GM23338 (cell line): Measurements from ENCODE around the gene ACP5. TPM values are rescaled to one million over a fixed set of nuclear protein-coding genes. Genes with fewer than 3 reads are reported as not detected.

Source experiments
- ATAC-seq: fragments of 200-7000 bp; cut with Tn5 transposase; 3 replicates; pipeline ENCODE4 v1.9.1; 2020
- DNase-seq: peaks from one replicate; pipeline ENCODE4 v3.0.0-alpha.2; 2015; ENCODE audit warnings: low spot score
- H2AFZ ChIP-seq: fragments of 200-600 bp; sonication (generic); 2 replicates; pipeline ENCODE4 v1.8.0; 2016; ENCODE audit warnings: antibody characterized with exemption, mild to moderate bottlenecking, moderate library complexity
- H3F3A ChIP-seq: fragments of 200-600 bp; sonication (generic); replicated peaks from 2 replicates; pipeline ENCODE4 v1.8.0; 2017; ENCODE audit warnings: antibody characterized with exemption, mixed run types, low read depth
- H3K27ac ChIP-seq: fragments of 200-600 bp; sonication (generic); 2 replicates; pipeline ENCODE4 v1.6.1; 2016; ENCODE audit warnings: low read depth
- H3K27me3 ChIP-seq: fragments of 200-600 bp; sonication (generic); 2 replicates; pipeline ENCODE4 v1.8.0; 2016; ENCODE audit warnings: mild to moderate bottlenecking, mixed run types, moderate library complexity; ENCODE audit not compliant: insufficient read depth
- H3K36me3 ChIP-seq: fragments of 200-600 bp; sonication (generic); 2 replicates; pipeline ENCODE4 v1.8.0; 2016; ENCODE audit warnings: mild to moderate bottlenecking; ENCODE audit not compliant: insufficient read depth
- H3K4me1 ChIP-seq: fragments of 200-600 bp; sonication (generic); 2 replicates; pipeline ENCODE4 v1.8.0; 2016; ENCODE audit warnings: mild to moderate bottlenecking, moderate library complexity; ENCODE audit not compliant: insufficient read depth
- H3K4me2 ChIP-seq: fragments of 200-600 bp; sonication (generic); 2 replicates; pipeline ENCODE4 v1.7.1; 2017; ENCODE audit warnings: mixed run types
- H3K4me3 ChIP-seq: fragments of 200-600 bp; sonication (generic); 2 replicates; pipeline ENCODE4 v1.6.1; 2016; ENCODE audit warnings: mixed run types
- H3K79me2 ChIP-seq: fragments of 200-600 bp; sonication (generic); replicated peaks from 2 replicates; pipeline ENCODE4 v1.8.0; 2017; ENCODE audit warnings: mild to moderate bottlenecking; ENCODE audit not compliant: insufficient read depth
- H3K9me2 ChIP-seq: fragments of 200-600 bp; sonication (generic); 2 replicates; pipeline ENCODE4 v1.8.0; 2017; ENCODE audit not compliant: insufficient read depth
- H4K20me1 ChIP-seq: fragments of 200-600 bp; sonication (generic); replicated peaks from 2 replicates; pipeline ENCODE4 v1.8.0; 2017; ENCODE audit warnings: mild to moderate bottlenecking; ENCODE audit not compliant: insufficient read depth
- H3K27ac Mint-ChIP-seq: 2 replicates; pipeline ENCODE4 v1.8.0; 2020; ENCODE audit warnings: inconsistent platforms, mild to moderate bottlenecking, moderate library complexity, mixed read lengths
- H3K27me3 Mint-ChIP-seq: 3 replicates; pipeline ENCODE4 v1.8.0; 2022; ENCODE audit warnings: low read depth, mild to moderate bottlenecking, moderate library complexity, mixed read lengths, inconsistent platforms; ENCODE audit not compliant: insufficient read depth, poor library complexity
- H3K36me3 Mint-ChIP-seq: 3 replicates; pipeline ENCODE4 v1.8.0; 2021; ENCODE audit warnings: low read depth, mild to moderate bottlenecking, inconsistent platforms, moderate library complexity, mixed read lengths
- H3K4me1 Mint-ChIP-seq: 3 replicates; pipeline ENCODE4 v1.8.0; 2020; ENCODE audit warnings: mild to moderate bottlenecking, inconsistent platforms, mixed read lengths
- H3K4me3 Mint-ChIP-seq: 3 replicates; pipeline ENCODE4 v1.8.0; 2021; ENCODE audit warnings: moderate library complexity, mild to moderate bottlenecking, inconsistent platforms, mixed read lengths
- H3K9me3 Mint-ChIP-seq: 3 replicates; pipeline ENCODE4 v1.8.0; 2020; ENCODE audit warnings: moderate library complexity, mild to moderate bottlenecking, inconsistent platforms, mixed read lengths
- CREB1 ChIP-seq: fragments of 250-450 bp; sonication (Bioruptor Pico); IDR thresholded peaks from 2 replicates; pipeline ENCODE4 v1.5.0; 2020; ENCODE audit warnings: low read depth, mild to moderate bottlenecking, moderate library complexity
- CTCF ChIP-seq, 2 experiments: fragments of 200-600 bp in 1 of 2; sonication (generic) in 1 of 2; conservative IDR thresholded peaks; 2 replicates each; pipeline versions ENCODE4 v1.5.1 to v1.6.1; 2016 to 2017; ENCODE audit warnings: antibody characterized with exemption in 2 of 2, low read depth in 2 of 2, mild to moderate bottlenecking in 2 of 2, moderate library complexity in 1 of 2
- ETS1 ChIP-seq: IDR thresholded peaks from 2 replicates; pipeline ENCODE4 v1.6.1; 2016; ENCODE audit warnings: antibody characterized with exemption
- EZH2 ChIP-seq: fragments of 200-600 bp; sonication (generic); IDR thresholded peaks from one replicate; pipeline ENCODE4 v1.8.0; 2017; ENCODE audit warnings: antibody characterized with exemption, mild to moderate bottlenecking, low read depth; ENCODE audit not compliant: unreplicated experiment
- EZH2phosphoT487 ChIP-seq: fragments of 200-600 bp; sonication (generic); IDR thresholded peaks from one replicate; pipeline ENCODE4 v1.8.1; 2018; ENCODE audit warnings: antibody characterized with exemption; ENCODE audit not compliant: unreplicated experiment
- JUNB ChIP-seq: IDR thresholded peaks from one replicate; pipeline ENCODE4 v1.6.1; 2016; ENCODE audit warnings: antibody characterized with exemption; ENCODE audit not compliant: unreplicated experiment
- NANOG ChIP-seq: IDR thresholded peaks from 2 replicates; pipeline ENCODE4 v1.6.1; 2016; ENCODE audit warnings: antibody characterized with exemption, borderline replicate concordance
- POLR2AphosphoS5 ChIP-seq: IDR thresholded peaks from 2 replicates; pipeline ENCODE4 v1.6.1; 2016; ENCODE audit warnings: antibody characterized with exemption, low read depth
- REST ChIP-seq: IDR thresholded peaks from one replicate; pipeline ENCODE4 v1.6.1; 2018; ENCODE audit warnings: antibody characterized with exemption; ENCODE audit not compliant: unreplicated experiment
- STAT1 ChIP-seq: IDR thresholded peaks from one replicate; pipeline ENCODE4 v1.6.1; 2016; ENCODE audit warnings: antibody characterized with exemption; ENCODE audit not compliant: unreplicated experiment
- ZNF114 ChIP-seq: fragments of 250-450 bp; sonication (Bioruptor Pico); IDR thresholded peaks from 2 replicates; pipeline ENCODE4 v1.5.0; 2020; ENCODE audit warnings: mild to moderate bottlenecking, moderate library complexity
- ZNF331 ChIP-seq: fragments of 250-450 bp; sonication (Bioruptor Pico); IDR thresholded peaks from 2 replicates; pipeline ENCODE4 v1.5.0; 2020; ENCODE audit warnings: low read depth, mild to moderate bottlenecking, moderate library complexity
- polyA plus RNA-seq: library from polyadenylated mRNA; unstranded; fragments of >200 nt; fragmentation: Nextera tagmentation; extraction: Ambion mirVana; gene quantifications from 2 replicates; pipeline ENCODE4 v1.2.1, GENCODE V29; 2016
- total RNA-seq: library from RNA; depleted of rRNA; stranded (reverse); fragments of >200 nt; shearing (Covaris generic); gene quantifications from 2 replicates; pipeline ENCODE4 v1.2.3, GENCODE V29; 2014
- TF ChIP-seq, protein P1 (sequence below): fragments of 250-450 bp; sonication (Bioruptor Pico); IDR thresholded peaks from 2 replicates; pipeline ENCODE4 v1.5.0; 2020; ENCODE audit warnings: mild to moderate bottlenecking, moderate library complexity

The ACP5 gene
- total and polyA plus RNA-seq, 2 experiments from 2014 or later, result 6.7 to 12.8 TPM

DNA sequence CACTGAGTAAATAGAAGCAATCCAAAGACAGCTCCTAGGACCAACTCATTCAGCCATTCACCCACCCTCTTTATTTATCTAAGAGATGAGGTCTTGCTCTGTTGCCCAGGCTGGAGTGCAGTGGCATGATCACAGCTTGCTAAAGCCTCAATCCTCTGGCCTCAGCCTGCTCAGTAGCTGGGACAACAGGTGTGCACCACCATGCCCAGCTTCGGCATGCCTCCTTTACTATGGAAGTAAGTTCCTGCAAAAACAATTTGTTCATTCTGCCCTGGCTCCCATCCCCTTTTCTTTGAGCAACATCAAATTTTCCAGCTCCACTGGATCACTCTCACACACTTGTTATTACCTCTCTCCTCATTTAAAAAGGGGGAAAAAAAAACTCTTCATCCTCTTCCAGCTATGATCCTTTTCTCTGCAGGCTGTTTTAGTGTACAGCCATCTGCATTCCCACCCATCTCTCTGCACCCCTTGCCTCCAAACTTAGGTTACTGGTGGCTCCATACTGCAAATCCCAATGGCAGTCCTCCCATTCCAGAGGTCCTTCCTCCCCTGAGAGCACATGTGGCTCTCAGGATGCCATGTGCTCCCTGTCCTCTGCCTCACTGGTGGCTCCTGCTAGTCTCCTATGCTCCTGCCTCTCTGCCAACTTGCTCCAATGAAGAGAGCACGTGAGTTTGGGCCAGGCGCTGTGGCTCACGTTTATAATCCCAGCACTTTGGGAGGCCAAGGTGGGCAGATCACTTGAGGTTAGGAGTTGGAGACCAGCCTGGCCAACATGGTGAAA is 20.6 kb downstream of the ACP5 start:
- Histone ChIP-seq H3K4me2 (no peak overlapping the region), H3K79me2 (peaks cover 36% of the 10 kb centered on the region), H3K36me3 (no peaks in the 10 kb centered on the region; the same call in 1 of the 2 replicates), H2AFZ (no peak overlapping the region), H3K4me3 (no peak overlapping the region), H3F3A (no peaks in the 10 kb centered on the region), H3K27me3 (no peaks in the 10 kb centered on the region), H3K9me2 (no peaks in the 10 kb centered on the region), H3K27ac (no peak overlapping the region), H3K4me1 (peaks cover 7% of the 10 kb centered on the region; the same call in 1 of the 2 replicates), H4K20me1 (peaks cover 14% of the 10 kb centered on the region)
- Mint-ChIP-seq H3K27me3 (peaks cover 5% of the 10 kb centered on the region), H3K36me3 (peaks cover 28% of the 10 kb centered on the region), H3K9me3 (no peaks in the 10 kb centered on the region; the same call in 2 of the 3 replicates), H3K4me3 (peak overlapping the region; percentile 95), H3K27ac (no peak overlapping the region), H3K4me1 (peaks cover 8% of the 10 kb centered on the region)
- ATAC-seq (no peak), DNase-seq (no peak)
- no peak for TF ChIP-seq CREB1 (CRISPR knock-in tag)
- TF ChIP-seq ETS1, result no peak
- no peak for TF ChIP-seq EZH2phosphoT487
- no peak for TF ChIP-seq ZNF331 (CRISPR knock-in tag)
- no peak for TF ChIP-seq NANOG
- no peak for TF ChIP-seq STAT1
- TF ChIP-seq ZNF114 (CRISPR knock-in tag), result no peak
- TF ChIP-seq REST, result no peak
- no peak for TF ChIP-seq EZH2
- no peak for TF ChIP-seq JUNB
- TF ChIP-seq, protein P1, sequence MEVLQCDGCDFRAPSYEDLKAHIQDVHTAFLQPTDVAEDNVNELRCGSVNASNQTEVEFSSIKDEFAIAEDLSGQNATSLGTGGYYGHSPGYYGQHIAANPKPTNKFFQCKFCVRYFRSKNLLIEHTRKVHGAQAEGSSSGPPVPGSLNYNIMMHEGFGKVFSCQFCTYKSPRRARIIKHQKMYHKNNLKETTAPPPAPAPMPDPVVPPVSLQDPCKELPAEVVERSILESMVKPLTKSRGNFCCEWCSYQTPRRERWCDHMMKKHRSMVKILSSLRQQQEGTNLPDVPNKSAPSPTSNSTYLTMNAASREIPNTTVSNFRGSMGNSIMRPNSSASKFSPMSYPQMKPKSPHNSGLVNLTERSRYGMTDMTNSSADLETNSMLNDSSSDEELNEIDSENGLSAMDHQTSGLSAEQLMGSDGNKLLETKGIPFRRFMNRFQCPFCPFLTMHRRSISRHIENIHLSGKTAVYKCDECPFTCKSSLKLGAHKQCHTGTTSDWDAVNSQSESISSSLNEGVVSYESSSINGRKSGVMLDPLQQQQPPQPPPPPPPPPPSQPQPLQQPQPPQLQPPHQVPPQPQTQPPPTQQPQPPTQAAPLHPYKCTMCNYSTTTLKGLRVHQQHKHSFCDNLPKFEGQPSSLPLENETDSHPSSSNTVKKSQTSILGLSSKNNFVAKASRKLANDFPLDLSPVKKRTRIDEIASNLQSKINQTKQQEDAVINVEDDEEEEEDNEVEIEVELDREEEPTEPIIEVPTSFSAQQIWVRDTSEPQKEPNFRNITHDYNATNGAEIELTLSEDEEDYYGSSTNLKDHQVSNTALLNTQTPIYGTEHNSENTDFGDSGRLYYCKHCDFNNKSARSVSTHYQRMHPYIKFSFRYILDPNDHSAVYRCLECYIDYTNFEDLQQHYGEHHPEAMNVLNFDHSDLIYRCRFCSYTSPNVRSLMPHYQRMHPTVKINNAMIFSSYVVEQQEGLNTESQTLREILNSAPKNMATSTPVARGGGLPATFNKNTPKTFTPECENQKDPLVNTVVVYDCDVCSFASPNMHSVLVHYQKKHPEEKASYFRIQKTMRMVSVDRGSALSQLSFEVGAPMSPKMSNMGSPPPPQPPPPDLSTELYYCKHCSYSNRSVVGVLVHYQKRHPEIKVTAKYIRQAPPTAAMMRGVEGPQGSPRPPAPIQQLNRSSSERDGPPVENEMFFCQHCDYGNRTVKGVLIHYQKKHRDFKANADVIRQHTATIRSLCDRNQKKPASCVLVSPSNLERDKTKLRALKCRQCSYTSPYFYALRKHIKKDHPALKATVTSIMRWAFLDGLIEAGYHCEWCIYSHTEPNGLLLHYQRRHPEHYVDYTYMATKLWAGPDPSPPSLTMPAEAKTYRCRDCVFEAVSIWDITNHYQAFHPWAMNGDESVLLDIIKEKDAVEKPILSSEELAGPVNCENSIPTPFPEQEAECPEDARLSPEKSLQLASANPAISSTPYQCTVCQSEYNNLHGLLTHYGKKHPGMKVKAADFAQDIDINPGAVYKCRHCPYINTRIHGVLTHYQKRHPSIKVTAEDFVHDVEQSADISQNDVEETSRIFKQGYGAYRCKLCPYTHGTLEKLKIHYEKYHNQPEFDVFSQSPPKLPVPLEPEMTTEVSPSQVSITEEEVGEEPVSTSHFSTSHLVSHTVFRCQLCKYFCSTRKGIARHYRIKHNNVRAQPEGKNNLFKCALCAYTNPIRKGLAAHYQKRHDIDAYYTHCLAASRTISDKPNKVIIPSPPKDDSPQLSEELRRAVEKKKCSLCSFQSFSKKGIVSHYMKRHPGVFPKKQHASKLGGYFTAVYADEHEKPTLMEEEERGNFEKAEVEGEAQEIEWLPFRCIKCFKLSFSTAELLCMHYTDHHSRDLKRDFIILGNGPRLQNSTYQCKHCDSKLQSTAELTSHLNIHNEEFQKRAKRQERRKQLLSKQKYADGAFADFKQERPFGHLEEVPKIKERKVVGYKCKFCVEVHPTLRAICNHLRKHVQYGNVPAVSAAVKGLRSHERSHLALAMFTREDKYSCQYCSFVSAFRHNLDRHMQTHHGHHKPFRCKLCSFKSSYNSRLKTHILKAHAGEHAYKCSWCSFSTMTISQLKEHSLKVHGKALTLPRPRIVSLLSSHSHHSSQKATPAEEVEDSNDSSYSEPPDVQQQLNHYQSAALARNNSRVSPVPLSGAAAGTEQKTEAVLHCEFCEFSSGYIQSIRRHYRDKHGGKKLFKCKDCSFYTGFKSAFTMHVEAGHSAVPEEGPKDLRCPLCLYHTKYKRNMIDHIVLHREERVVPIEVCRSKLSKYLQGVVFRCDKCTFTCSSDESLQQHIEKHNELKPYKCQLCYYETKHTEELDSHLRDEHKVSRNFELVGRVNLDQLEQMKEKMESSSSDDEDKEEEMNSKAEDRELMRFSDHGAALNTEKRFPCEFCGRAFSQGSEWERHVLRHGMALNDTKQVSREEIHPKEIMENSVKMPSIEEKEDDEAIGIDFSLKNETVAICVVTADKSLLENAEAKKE (CRISPR knock-in tag), result no peak
- TF ChIP-seq CTCF (conservative IDR thresholded peaks at IDR 0.05; ENCODE audit: low read depth in 2 of 2), result no peak
- no peak for TF ChIP-seq POLR2AphosphoS5
